ENCODE results near the gene ARHGAP45.

DNA sequence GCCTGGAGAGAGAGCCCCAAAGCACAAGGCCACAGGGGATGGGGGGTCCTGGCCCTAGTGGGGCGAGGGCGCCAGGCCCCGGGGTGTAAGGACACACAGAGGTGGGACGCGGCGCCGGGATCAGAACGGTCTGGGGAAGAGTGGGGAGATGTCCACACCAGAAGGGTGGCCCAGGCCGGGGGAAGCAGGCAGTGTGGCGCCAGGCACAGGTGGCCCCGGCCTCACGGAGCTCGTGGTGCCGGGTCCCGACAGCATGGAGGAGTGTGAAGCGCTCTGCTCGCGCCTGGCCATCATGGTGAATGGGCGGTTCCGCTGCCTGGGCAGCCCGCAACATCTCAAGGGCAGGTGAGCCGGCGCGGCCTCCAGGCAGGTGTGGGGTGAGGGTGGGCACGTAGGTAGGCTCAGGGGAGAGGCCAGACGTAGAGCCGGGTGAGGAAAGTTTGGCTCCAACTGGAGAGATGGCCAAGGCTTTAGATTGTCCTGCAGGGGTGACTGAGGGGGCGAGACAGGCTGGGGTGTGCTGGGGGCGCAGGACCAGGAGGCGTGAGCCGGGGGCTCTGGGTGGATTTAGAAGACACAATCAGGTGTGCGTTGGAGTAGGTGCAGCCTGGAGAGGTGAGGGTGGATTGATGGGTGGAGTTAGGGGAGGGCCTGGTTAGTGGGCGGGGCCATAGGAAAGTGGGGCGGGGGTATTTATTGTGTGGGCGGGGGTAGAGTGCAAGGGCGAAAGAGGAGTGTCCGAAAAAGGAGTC, 2.9 kb upstream of the ARHGAP45 start:
- TF ChIP-seq, protein P1, sequence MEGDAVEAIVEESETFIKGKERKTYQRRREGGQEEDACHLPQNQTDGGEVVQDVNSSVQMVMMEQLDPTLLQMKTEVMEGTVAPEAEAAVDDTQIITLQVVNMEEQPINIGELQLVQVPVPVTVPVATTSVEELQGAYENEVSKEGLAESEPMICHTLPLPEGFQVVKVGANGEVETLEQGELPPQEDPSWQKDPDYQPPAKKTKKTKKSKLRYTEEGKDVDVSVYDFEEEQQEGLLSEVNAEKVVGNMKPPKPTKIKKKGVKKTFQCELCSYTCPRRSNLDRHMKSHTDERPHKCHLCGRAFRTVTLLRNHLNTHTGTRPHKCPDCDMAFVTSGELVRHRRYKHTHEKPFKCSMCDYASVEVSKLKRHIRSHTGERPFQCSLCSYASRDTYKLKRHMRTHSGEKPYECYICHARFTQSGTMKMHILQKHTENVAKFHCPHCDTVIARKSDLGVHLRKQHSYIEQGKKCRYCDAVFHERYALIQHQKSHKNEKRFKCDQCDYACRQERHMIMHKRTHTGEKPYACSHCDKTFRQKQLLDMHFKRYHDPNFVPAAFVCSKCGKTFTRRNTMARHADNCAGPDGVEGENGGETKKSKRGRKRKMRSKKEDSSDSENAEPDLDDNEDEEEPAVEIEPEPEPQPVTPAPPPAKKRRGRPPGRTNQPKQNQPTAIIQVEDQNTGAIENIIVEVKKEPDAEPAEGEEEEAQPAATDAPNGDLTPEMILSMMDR (IDR thresholded peaks at IDR 0.05) = no peak
- TF ChIP-seq POLR2A (IDR thresholded peaks at IDR 0.05) = no peak

All from right lobe of liver (tissue), 4 donors.